ENCODE results near the gene MOB1A. TPM values are rescaled to one million over a fixed set of nuclear protein-coding genes. Genes with fewer than 3 reads are reported as not detected.
"Not testable (repeated sequence)": the region's sequence is repeated elsewhere in the genome, so short reads cannot be mapped to it uniquely, and the experiment has no call there.

MOB1A gene
- total RNA-seq, 1 donor from 2014 or later, result 66.9 TPM

GRCh38 chr2:74201196-74201595 is 22.5 kb upstream of the MOB1A start:
- intact Hi-C loops (cut with DNase I), result no loop called here

GRCh38 chr2:74199871-74200305 is 21.2 kb upstream of the MOB1A start:
- intact Hi-C loops (cut with DNase I), result loop anchor here (2.0 kb wide), 1 partner anchor 27 kb away; no protein-coding TSS in a partner anchor
- no peak for DNase-seq (ENCODE audit: low spot score)

More at GRCh38 chr2:74201196-74201595, 22.5 kb upstream of the MOB1A start:
- DNase-seq (ENCODE audit: low spot score), result no peak

- DNase-seq (ENCODE audit: low spot score), result no peak
Measured at GRCh38 chr2:74199275-74199701, 20.6 kb upstream of the MOB1A start.

GRCh38 chr2:74198461-74199274 is 20.0 kb upstream of the MOB1A start, which contains the start of gene MTHFD2:
MTHFD2 (plus strand) TSS chr2:74198615; CDS start chr2:74198642, 27 bp downstream.
- peak; percentile 95 for DNase-seq (ENCODE audit: low spot score)
- intact Hi-C loops (cut with DNase I), result loop anchor here (1.0 to 2.0 kb wide), 2 partner anchors 19 to 28 kb away; no protein-coding TSS in a partner anchor

More at GRCh38 chr2:74199275-74199701, 20.6 kb upstream of the MOB1A start:
- intact Hi-C loops (cut with DNase I), result loop anchor here (2.0 kb wide), 1 partner anchor 28 kb away; no protein-coding TSS in a partner anchor

- intact Hi-C loops (cut with DNase I), result loop anchor here (1.0 to 2.0 kb wide), 2 partner anchors 19 to 29 kb away; no protein-coding TSS in a partner anchor
- no peak for DNase-seq (ENCODE audit: low spot score)
Measured at GRCh38 chr2:74198023-74198460, 19.4 kb upstream of the MOB1A start.

- no peak for DNase-seq (ENCODE audit: low spot score)
- intact Hi-C loops (cut with DNase I), result no loop called here
Measured at GRCh38 chr2:74197049-74197448, 18.4 kb upstream of the MOB1A start.

GRCh38 chr2:74194799-74195198 is 16.1 kb upstream of the MOB1A start:
- intact Hi-C loops (cut with DNase I), result no loop called here

GRCh38 chr2:74191596-74192380 is 13.1 kb upstream of the MOB1A start:
- DNase-seq (ENCODE audit: low spot score), result no peak
- intact Hi-C loops (cut with DNase I), result no loop called here

More at GRCh38 chr2:74194799-74195198, 16.1 kb upstream of the MOB1A start:
- no peak for DNase-seq (ENCODE audit: low spot score)

- intact Hi-C loops (cut with DNase I), result no loop called here
- DNase-seq (ENCODE audit: low spot score), result no peak
Measured at GRCh38 chr2:74188696-74189095, 10.0 kb upstream of the MOB1A start.

- intact Hi-C loops (cut with DNase I), result no loop called here
- peak; percentile 76 for DNase-seq (ENCODE audit: low spot score)
Measured at GRCh38 chr2:74188018-74188601, 9.4 kb upstream of the MOB1A start.

- intact Hi-C loops (cut with DNase I); DNase-seq (ENCODE audit: low spot score): not testable (repeated sequence)
Measured at GRCh38 chr2:74186706-74187105, 8.0 kb upstream of the MOB1A start.

- peak; percentile 79 for DNase-seq (ENCODE audit: low spot score)
- intact Hi-C loops (cut with DNase I), result no loop called here
Measured at GRCh38 chr2:74186038-74186437, 7.4 kb upstream of the MOB1A start.

GRCh38 chr2:74183878-74184277 is 5.2 kb upstream of the MOB1A start:
- intact Hi-C loops (cut with DNase I), result no loop called here

GRCh38 chr2:74181739-74182138 is 3.1 kb upstream of the MOB1A start:
- intact Hi-C loops (cut with DNase I), result no loop called here
- DNase-seq (ENCODE audit: low spot score), result peak; percentile 75

More at GRCh38 chr2:74183878-74184277, 5.2 kb upstream of the MOB1A start:
- no peak for DNase-seq (ENCODE audit: low spot score)

- intact Hi-C loops (cut with DNase I), result loop anchor here (1.0 kb wide), 1 partner anchor 19 kb away; the partner anchor contains the start of gene MTHFD2
Measured at GRCh38 chr2:74179063-74179865, 585 bp upstream of the MOB1A start.

GRCh38 chr2:74177696-74178095 is 983 bp downstream of the MOB1A start:
- DNase-seq (ENCODE audit: low spot score), result no peak
- intact Hi-C loops (cut with DNase I), result no loop called here

More at GRCh38 chr2:74179063-74179865, 585 bp upstream of the MOB1A start:
- DNase-seq (ENCODE audit: low spot score), result no peak

- no peak for DNase-seq (ENCODE audit: low spot score)
- intact Hi-C loops (cut with DNase I), result no loop called here
Measured at GRCh38 chr2:74174909-74175308, 3.8 kb downstream of the MOB1A start.

- intact Hi-C loops (cut with DNase I), result no loop called here
Measured at GRCh38 chr2:74168739-74169138, 9.9 kb downstream of the MOB1A start.

GRCh38 chr2:74164761-74165160 is 13.9 kb downstream of the MOB1A start:
- no peak for DNase-seq (ENCODE audit: low spot score)
- intact Hi-C loops (cut with DNase I), result no loop called here

More at GRCh38 chr2:74168739-74169138, 9.9 kb downstream of the MOB1A start:
- no peak for DNase-seq (ENCODE audit: low spot score)

All from cardiac septum (tissue), 1 donor.